Central memory CD4-positive, alpha-beta T cell (primary cell): ENCODE measurements around the gene MBOAT1.
"Not testable (repeated sequence)": the region's sequence is repeated elsewhere in the genome, so short reads cannot be mapped to it uniquely, and the experiment has no call there.

Experiments used
- DNase-seq: peaks from one replicate; pipeline ENCODE4 v3.0.0; 2022

MBOAT1 gene

DNA sequence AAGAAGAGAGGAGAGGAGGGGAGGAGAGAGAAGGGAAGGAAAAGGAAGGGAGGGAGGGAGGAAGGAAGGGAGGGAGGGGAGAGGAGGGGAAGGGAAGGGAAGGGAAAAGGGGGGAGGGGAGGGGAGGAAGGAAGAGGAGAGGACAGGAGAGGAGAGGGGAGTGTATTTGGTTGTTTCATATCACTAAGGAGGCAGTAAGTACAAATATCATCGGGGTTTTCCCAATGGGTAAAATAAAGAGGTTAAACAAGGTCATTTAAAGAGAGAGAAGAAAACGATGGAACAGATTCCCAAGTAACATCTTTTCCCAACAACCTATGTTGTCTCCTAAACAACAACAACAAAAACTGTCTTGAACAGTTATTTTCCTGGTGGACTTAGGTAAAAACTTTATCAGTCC is 43.6 kb downstream of the MBOAT1 start:
- DNase-seq, result no peak

DNA sequence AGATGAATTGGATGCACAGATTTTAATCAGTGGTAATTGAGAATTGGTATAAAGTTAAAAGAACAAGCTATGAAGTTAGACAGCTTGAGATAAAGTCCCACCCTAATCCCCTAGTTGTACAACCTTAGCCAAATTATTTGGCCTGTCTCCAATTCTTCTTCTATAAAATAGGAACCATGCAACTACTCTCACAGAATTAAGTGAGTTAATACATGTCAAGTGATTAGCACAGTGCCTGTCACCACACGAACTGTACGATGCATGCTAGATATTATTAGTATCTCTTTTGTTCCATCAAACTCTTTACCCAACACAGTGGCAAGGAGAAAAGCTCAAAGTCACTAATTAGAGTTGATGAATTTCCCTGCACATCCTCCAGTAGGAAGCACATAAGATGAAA is 44.7 kb downstream of the MBOAT1 start:
- DNase-seq, result no peak

GRCh38 chr6:20166210-20166609 is 46.1 kb downstream of the MBOAT1 start:
- DNase-seq, result no peak

DNA sequence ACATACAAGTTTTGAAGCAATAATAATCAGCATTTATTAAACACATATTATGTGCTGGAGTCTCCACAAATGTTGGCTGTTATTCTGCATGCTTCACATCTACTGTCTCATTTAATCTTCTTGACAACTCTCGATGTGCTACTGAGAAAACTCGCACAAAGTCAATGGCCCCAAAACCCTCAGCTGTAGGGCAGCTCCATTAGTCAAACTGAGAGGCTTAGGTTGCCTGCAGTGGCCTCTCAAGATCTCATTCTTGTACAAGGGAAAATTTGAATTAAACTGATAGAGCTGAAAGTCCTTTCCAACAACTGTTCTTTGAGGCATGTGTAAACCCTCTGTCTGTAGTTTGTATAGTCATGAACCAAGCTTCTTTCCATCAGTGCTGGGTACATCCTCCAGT is 49.8 kb downstream of the MBOAT1 start:
- no peak for DNase-seq

GRCh38 chr6:20160541-20161283 is 51.6 kb downstream of the MBOAT1 start:
- DNase-seq, result no peak

GRCh38 chr6:20159781-20160540 is 52.3 kb downstream of the MBOAT1 start:
- DNase-seq, result no peak

GRCh38 chr6:20159098-20159497 is 53.2 kb downstream of the MBOAT1 start:
- no peak for DNase-seq

DNA sequence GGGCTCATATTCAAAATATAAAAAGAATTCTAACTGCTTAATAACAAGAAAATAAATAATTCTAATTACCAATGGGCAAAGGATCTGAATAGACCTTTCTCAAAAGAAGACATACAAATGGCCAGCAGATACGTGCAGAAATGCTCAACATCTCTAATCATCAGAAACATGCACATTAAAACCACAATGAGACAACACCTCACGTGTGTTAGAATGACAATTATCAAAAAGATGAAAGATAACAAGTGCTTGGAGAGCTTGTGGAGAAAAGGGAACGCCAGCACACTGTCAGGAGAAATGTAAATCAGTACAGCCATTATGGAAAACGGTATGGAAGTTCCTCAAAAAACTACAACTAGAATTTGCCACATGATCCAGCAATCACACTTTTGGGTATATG is 53.6 kb downstream of the MBOAT1 start:
- DNase-seq, result no peak

GRCh38 chr6:20156824-20157223 is 55.4 kb downstream of the MBOAT1 start:
- no peak for DNase-seq

GRCh38 chr6:20154753-20155152 is 57.5 kb downstream of the MBOAT1 start:
- no peak for DNase-seq

DNA sequence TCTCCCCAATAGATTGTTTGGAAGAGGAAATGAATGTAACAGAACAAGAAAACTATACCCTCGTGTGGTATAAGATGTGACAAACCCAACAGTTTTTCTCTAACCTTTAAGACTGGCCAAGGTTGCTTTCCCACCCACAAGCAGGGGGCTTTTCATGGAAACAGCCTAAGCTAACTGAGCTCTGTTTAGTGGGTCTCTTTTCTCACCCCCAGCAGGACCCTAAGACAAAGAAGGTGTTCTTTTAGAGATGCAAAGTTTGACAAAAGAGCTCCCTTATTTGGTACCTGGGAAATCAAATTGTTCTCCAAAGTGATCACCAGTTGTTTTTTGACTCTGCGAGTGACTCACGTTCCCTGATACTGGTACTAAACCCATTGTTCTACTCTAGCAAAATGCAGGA is 59.1 kb downstream of the MBOAT1 start:
- no peak for DNase-seq

- no peak for DNase-seq
These were observed 63.8 kb downstream of the MBOAT1 start for GRCh38 chr6:20148433-20148832.

GRCh38 chr6:20147469-20147868 is 64.8 kb downstream of the MBOAT1 start:
- DNase-seq, result no peak

- DNase-seq, result not testable (repeated sequence)
These were observed 65.4 kb downstream of the MBOAT1 start for GRCh38 chr6:20146831-20147230.

GRCh38 chr6:20146291-20146690 is 66.0 kb downstream of the MBOAT1 start:
- no peak for DNase-seq

GRCh38 chr6:20142866-20143265 is 69.4 kb downstream of the MBOAT1 start:
- DNase-seq, result no peak

GRCh38 chr6:20141931-20142330 is 70.3 kb downstream of the MBOAT1 start:
- DNase-seq, result no peak

- DNase-seq, result not testable (repeated sequence)
These were observed 72.9 kb downstream of the MBOAT1 start for GRCh38 chr6:20139127-20139963.

DNA sequence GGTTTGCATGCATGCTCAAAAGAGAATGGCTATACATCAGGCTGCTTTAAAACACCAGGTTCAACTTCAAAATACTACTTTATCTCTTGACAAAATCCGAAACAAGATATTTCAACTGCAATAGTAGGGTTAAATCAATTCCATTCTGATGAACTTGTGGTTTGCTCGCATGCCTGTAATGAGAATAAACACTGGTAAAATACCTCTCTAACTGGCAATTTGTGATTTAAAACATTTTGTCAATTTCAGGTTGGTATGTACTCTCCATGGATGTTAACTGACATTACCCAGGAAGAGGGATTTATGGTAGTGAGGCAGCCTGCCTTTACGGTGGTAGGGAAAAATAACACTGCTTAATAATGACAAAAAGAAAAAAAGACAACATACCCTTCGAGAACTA is 74.4 kb downstream of the MBOAT1 start:
- no peak for DNase-seq

GRCh38 chr6:20137240-20137639 is 75.0 kb downstream of the MBOAT1 start:
- no peak for DNase-seq

GRCh38 chr6:20135677-20136268 is 76.5 kb downstream of the MBOAT1 start:
- DNase-seq, result no peak

DNA sequence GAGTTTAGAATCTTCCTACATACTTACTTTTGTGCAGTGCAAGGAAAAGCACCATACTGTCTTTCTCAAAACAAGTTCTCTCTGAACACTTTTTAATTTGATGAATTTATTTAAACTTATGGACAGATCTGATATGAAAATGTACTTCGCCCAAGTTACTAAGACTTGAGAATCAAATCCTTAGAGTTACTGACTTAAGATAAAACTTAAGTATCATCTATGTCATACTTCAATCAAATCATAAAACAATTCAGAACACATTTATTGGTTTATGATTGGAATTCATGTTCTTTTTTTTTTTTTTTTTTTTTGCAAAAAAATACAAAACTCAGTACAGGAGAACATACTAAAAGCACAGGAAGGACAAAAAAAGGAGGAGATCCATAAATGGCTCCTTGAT is 77.7 kb downstream of the MBOAT1 start:
- DNase-seq, result no peak
